Psoas muscle (tissue), 8 donors: Measurements from ENCODE around the gene TANC1. TPM values are rescaled to one million over a fixed set of nuclear protein-coding genes. Genes with fewer than 3 reads are reported as not detected.

Experiments
- ATAC-seq, 4 donors: fragments of 200-7000 bp; cut with Tn5 transposase; one replicate each; pipeline ENCODE4 v1.9.1; 2020; ENCODE audit warnings: moderate library complexity in 3 of 4, mild to moderate bottlenecking in 2 of 4
- DNase-seq, 2 donors: peaks; one replicate each; pipeline ENCODE4 v3.0.0-alpha.2; 2020
- H3K27ac ChIP-seq: fragments of 200-600 bp; one replicate; pipeline ENCODE4 v1.8.0; 2022
- H3K27me3 ChIP-seq, 3 donors: fragments of 200-600 bp in 1 of 3; one replicate each; pipeline versions ENCODE4 v1.6.1 to v1.8.0; 2013 to 2022; ENCODE audit warnings: low read length in 2 of 3, mild to moderate bottlenecking in 2 of 3, moderate library complexity in 1 of 3; ENCODE audit not compliant: insufficient read depth in 3 of 3
- H3K36me3 ChIP-seq, 2 donors: fragments of 200-600 bp in 1 of 2; one replicate each; pipeline versions ENCODE4 v1.6.1 to v1.8.0; 2013 to 2022; ENCODE audit warnings: low read depth in 1 of 2, mild to moderate bottlenecking in 1 of 2, moderate library complexity in 1 of 2; ENCODE audit not compliant: insufficient read depth in 1 of 2
- H3K4me1 ChIP-seq: fragments of 200-600 bp; one replicate; pipeline ENCODE4 v1.8.0; 2022
- H3K4me3 ChIP-seq: fragments of 200-600 bp; one replicate; pipeline ENCODE4 v1.8.0; 2022; ENCODE audit warnings: mild to moderate bottlenecking
- H3K9me3 ChIP-seq: fragments of 200-600 bp; one replicate; pipeline ENCODE4 v1.8.0; 2022
- WGBS, 3 donors: extraction: QIAGEN DNeasy Blood & Tissue Kit; methylation state at CpG; one replicate each; pipeline versions ENCODE4 v1.1.6 to v1.1.7; 2013; 5-methylcytosine and 5-hydroxymethylcytosine counted together
- intact Hi-C, 2 donors: fragments of 100-400 bp; cut with DNase I; formaldehyde crosslinking; loops; one replicate each; pipeline versions ENCODE4 v1.11.0 to v1.14.2; 2022
- polyA plus RNA-seq, 3 donors: library from polyadenylated mRNA; stranded (reverse); fragments of 200-250 nt; gene quantifications; one replicate each; pipeline ENCODE4 v1.2.3, GENCODE V29; 2013
- total RNA-seq, 4 donors: library from RNA; stranded (reverse); fragmentation: NEBNext Ultra II Directional in 2 of 4; extraction: Animal tissue kit (Norgen Biotek cat#: 25700) in 2 of 4; gene quantifications; one replicate each; pipeline versions ENCODE4 v1.2.1 to v1.2.4, GENCODE V29; 2021 to 2023
- TF ChIP-seq, protein P1 (sequence below): fragments of 200-600 bp; IDR thresholded peaks from one replicate; pipeline ENCODE4 v1.8.0; 2022; ENCODE audit warnings: antibody characterized with exemption
- donor health status: healthy with polysubstance abuse.
- donor health status: DM: no; HTN: no; CAD: no; lungs with moderate emphysema.
- donor health status: Bipolar disorder and iron deficiency.
- donor health status: healthy.
- donor health status: DM: yes; HTN: yes; CAD: no.
- donor health status: DM: no; HTN: no; CAD: no.
- donor health status: DM: no; HTN: no; CAD: no.
- donor health status: DM: yes; HTN: yes; CAD: no.

Gene TANC1
- total and polyA plus RNA-seq, 7 donors, result 1.9 to 7.5 (median 3.2) TPM

DNA sequence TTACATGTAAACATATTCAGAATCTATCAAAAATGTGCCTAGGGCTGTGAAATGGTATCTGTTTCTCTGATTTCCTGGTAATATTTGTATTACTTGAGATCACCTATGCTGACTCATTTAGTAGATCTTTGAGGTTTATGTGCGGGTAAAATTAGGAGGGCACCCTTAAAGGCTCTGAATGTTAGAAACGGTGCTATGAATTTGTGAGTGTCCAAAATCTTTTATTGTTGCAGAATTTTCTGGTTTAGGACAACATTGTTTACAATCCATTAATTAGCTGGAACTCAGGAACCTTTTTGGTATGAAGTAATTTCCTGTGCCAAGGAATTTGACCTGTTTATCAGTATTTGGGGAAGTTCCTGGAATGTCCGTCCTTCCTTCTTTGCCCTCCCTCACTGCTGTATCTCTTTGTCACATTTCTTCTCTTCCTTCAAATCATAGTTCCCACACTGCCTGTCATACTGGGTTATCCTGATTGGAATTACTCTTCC lies 130.5 kb downstream of the TANC1 start:
- no peak for ATAC-seq
- no peak for DNase-seq
- Histone ChIP-seq H3K4me1 (no peaks in the 10 kb centered on the region), H3K27me3 (no peaks in the 10 kb centered on the region), H3K27ac (no peak overlapping the region), H3K36me3 (no peaks in the 10 kb centered on the region), H3K4me3 (no peak overlapping the region), H3K9me3 (no peaks in the 10 kb centered on the region)
- intact Hi-C loops, result no loop called here
- WGBS, 3 donors, result 71 to 85% (median 73%) methylated on average over 3 of the region's 3 CpGs
- TF ChIP-seq, protein P1, sequence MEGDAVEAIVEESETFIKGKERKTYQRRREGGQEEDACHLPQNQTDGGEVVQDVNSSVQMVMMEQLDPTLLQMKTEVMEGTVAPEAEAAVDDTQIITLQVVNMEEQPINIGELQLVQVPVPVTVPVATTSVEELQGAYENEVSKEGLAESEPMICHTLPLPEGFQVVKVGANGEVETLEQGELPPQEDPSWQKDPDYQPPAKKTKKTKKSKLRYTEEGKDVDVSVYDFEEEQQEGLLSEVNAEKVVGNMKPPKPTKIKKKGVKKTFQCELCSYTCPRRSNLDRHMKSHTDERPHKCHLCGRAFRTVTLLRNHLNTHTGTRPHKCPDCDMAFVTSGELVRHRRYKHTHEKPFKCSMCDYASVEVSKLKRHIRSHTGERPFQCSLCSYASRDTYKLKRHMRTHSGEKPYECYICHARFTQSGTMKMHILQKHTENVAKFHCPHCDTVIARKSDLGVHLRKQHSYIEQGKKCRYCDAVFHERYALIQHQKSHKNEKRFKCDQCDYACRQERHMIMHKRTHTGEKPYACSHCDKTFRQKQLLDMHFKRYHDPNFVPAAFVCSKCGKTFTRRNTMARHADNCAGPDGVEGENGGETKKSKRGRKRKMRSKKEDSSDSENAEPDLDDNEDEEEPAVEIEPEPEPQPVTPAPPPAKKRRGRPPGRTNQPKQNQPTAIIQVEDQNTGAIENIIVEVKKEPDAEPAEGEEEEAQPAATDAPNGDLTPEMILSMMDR, result no peak

DNA sequence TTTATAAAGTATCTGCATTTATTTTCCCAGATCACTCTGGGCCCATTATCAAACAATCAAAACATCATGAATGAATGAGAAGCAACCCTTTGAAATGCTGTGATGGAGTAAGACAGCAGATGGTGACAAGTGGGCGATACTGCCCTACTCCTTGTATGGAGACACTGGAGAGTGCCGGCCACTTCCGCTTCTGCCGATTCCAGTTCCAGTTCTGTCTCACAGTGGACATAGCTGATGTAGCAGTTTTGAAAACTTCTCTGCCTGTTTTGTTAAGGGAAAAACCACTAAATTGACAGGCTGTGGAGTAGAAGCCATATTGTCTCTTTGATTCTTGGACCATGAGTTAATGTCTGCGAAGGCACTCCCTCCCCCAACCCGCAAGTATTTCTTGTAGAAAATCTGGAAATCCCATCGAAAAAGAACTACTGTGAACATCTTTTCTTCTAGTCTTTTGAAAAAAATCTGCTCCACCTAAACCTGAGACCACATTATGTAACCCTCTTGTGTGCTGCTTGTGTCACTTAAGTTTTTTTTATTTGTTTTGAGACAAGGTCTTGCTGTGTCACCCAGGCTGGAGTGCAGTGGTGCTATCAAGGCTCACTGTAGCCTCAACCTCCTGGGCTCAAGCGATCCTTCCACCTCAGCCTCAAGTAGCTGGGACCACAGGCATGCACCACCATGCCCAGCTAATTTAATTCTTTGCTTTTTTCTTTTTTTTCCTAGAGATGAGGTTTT lies 133.5 kb downstream of the TANC1 start:
- intact Hi-C loops, result no loop called here
- TF ChIP-seq, protein P1, result no peak
- DNase-seq, result no peak
- no peaks in the 10 kb centered on the region for H3K36me3 ChIP-seq
- no peak for ATAC-seq
- H3K4me1 ChIP-seq, result no peaks in the 10 kb centered on the region
- no peak overlapping the region for H3K4me3 ChIP-seq
- WGBS, 3 donors, result 86 to 91% (median 91%) methylated on average over 7 of the region's 8 CpGs
- H3K27me3 ChIP-seq, result no peaks in the 10 kb centered on the region
- H3K27ac ChIP-seq, result no peak overlapping the region
- H3K9me3 ChIP-seq, result no peaks in the 10 kb centered on the region

DNA sequence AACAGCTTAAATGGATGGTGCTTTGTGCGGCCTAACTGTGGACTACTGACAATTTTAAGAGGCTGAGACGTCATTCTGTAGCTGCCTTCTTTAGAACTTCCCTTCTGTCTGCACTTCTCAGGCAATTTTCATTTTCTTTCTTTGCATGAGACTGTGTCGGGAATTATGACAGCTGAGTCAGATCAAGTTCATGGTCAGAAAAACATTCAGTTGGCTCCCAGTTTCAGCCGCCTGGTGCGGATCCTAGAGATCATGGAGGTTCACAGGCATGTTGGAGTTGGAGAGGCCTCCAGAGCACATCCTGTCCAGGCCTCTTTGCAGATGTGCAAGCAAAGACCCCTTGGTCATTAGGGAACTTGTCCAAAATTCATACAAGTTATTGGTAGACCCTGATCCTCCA lies 135.0 kb downstream of the TANC1 start:
- intact Hi-C loops, result no loop called here
- no peaks in the 10 kb centered on the region for H3K36me3 ChIP-seq
- no peaks in the 10 kb centered on the region for H3K4me1 ChIP-seq
- no peaks in the 10 kb centered on the region for H3K27me3 ChIP-seq
- ATAC-seq (no peak), DNase-seq (no peak)
- TF ChIP-seq, protein P1, result no peak
- WGBS, 3 donors, result 89% methylated on average over 5 of the region's 5 CpGs; no CpG with 5 or more reads in 2 of the 3 donors
- H3K9me3 ChIP-seq, result no peaks in the 10 kb centered on the region
- H3K27ac ChIP-seq, result no peak overlapping the region
- no peak overlapping the region for H3K4me3 ChIP-seq

DNA sequence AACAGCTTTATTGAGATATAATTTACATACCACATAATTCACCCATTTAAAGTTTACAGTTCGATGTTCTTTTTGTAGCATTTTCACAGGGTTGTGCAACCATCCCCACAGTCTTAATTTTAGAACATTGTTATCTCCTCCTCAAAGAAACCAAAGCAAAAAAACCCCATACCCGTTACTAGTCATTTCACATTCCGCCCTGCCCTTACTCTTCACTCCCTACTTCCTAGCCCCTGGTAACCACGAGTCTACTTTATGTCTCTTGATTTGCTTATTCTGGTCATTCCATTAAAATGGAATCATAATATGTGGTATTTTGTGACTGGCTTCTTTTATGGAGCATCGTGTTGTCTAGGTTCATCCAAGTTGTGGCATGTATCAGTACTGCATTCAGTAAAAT lies 137.7 kb downstream of the TANC1 start:
- no peak overlapping the region for H3K4me3 ChIP-seq
- ATAC-seq (no peak), DNase-seq (no peak)
- TF ChIP-seq, protein P1, result no peak
- intact Hi-C loops, result no loop called here
- H3K4me1 ChIP-seq, result no peaks in the 10 kb centered on the region
- no peaks in the 10 kb centered on the region for H3K9me3 ChIP-seq
- WGBS, 3 donors, result 81 to 86% (median 84%) methylated on average over 5 of the region's 5 CpGs
- no peaks in the 10 kb centered on the region for H3K27me3 ChIP-seq
- no peaks in the 10 kb centered on the region for H3K36me3 ChIP-seq
- H3K27ac ChIP-seq, result no peak overlapping the region
